RWPE2 (cell line): ENCODE data around the gene ADAP2.
A peak's percentile ranks its signal among the peaks of the same experiment; 100 is the strongest.
"Not testable (repeated sequence)": the region's sequence is repeated elsewhere in the genome, so short reads cannot be mapped to it uniquely, and the experiment has no call there.

ENCODE experiments used
- ATAC-seq: fragments of 200-7000 bp; cut with Tn5 transposase; 3 replicates; pipeline ENCODE4 v1.9.1; 2021; ENCODE audit warnings: low read depth
- DNase-seq: peaks from one replicate; pipeline ENCODE4 v3.0.0-alpha.2; 2020; ENCODE audit warnings: low spot score
- H3K27ac ChIP-seq: fragments of 450-650 bp; 2 replicates; pipeline ENCODE4 v1.5.1; 2017; ENCODE audit warnings: mild to moderate bottlenecking; ENCODE audit not compliant: poor library complexity, severe bottlenecking
- H3K27me3 ChIP-seq: fragments of 250-450 bp; sonication (Bioruptor Pico); 2 replicates; pipeline ENCODE4 v1.5.1; 2021; ENCODE audit warnings: mild to moderate bottlenecking, moderate library complexity; ENCODE audit not compliant: insufficient read depth, poor library complexity, severe bottlenecking
- H3K36me3 ChIP-seq: fragments of 250-450 bp; sonication (Bioruptor Pico); 2 replicates; pipeline ENCODE4 v1.5.1; 2020; ENCODE audit warnings: low read depth, mild to moderate bottlenecking, moderate library complexity
- H3K4me1 ChIP-seq: fragments of 250-450 bp; sonication (Bioruptor Pico); 2 replicates; pipeline ENCODE4 v1.5.1; 2021; ENCODE audit warnings: mild to moderate bottlenecking, moderate library complexity; ENCODE audit not compliant: insufficient read depth, poor library complexity, severe bottlenecking
- H3K4me3 ChIP-seq: fragments of 250-450 bp; sonication (Bioruptor Pico); 2 replicates; pipeline ENCODE4 v1.5.1; 2021; ENCODE audit warnings: mild to moderate bottlenecking, moderate library complexity; ENCODE audit not compliant: severe bottlenecking
- H3K9me3 ChIP-seq: fragments of 250-450 bp; sonication (Bioruptor Pico); 2 replicates; pipeline ENCODE4 v1.5.1; 2021; ENCODE audit warnings: mild to moderate bottlenecking, moderate library complexity; ENCODE audit not compliant: severe bottlenecking
- CTCF ChIP-seq: fragments of 450-650 bp; IDR thresholded peaks from one replicate; pipeline ENCODE4 v1.5.1; 2017; ENCODE audit warnings: mild to moderate bottlenecking, moderate library complexity; ENCODE audit not compliant: poor library complexity, severe bottlenecking

The ADAP2 gene

GRCh38 chr17:30906101-30906911, 15.4 kb upstream of the ADAP2 start, which contains the start of gene TEFM:
TEFM (minus strand) TSS chr17:30906238; CDS start chr17:30906198, 40 bp downstream.
- Histone ChIP-seq H3K36me3 (peaks cover 23% of the 10 kb centered on the region), H3K9me3 (no peaks in the 10 kb centered on the region), H3K4me3 (peak within 1 kb of the TSS; percentile 70), H3K4me1 (peaks cover 3% of the 10 kb centered on the region), H3K27me3 (no peaks in the 10 kb centered on the region), H3K27ac (peak within 1 kb of the TSS; percentile 64)
- ATAC-seq (peak; percentile 94), DNase-seq (peak; percentile 88)
- TF ChIP-seq CTCF, result no peak

- DNase-seq (no peak), ATAC-seq (no peak)
- Histone ChIP-seq H3K27ac (no peak overlapping the region), H3K9me3 (no peaks in the 10 kb centered on the region), H3K4me1 (peaks cover 3% of the 10 kb centered on the region), H3K27me3 (no peaks in the 10 kb centered on the region), H3K4me3 (no peak overlapping the region), H3K36me3 (peaks cover 5% of the 10 kb centered on the region)
- no peak for TF ChIP-seq CTCF
These were observed 12.9 kb upstream of the ADAP2 start for GRCh38 chr17:30908717-30909420.

GRCh38 chr17:30910151-30910550, 11.6 kb upstream of the ADAP2 start:
- H3K9me3 ChIP-seq, H3K36me3 ChIP-seq, H3K4me1 ChIP-seq, DNase-seq, ATAC-seq, H3K4me3 ChIP-seq, H3K27ac ChIP-seq, H3K27me3 ChIP-seq: not testable (repeated sequence)

GRCh38 chr17:30913955-30914354, 7.8 kb upstream of the ADAP2 start:
- Histone ChIP-seq H3K4me3 (no peak overlapping the region), H3K4me1 (no peaks in the 10 kb centered on the region), H3K27ac (no peak overlapping the region), H3K36me3 (no peaks in the 10 kb centered on the region), H3K9me3 (no peaks in the 10 kb centered on the region), H3K27me3 (no peaks in the 10 kb centered on the region)
- TF ChIP-seq CTCF, result no peak
- no peak for DNase-seq
- ATAC-seq, result no peak

GRCh38 chr17:30915833-30916611, 5.7 kb upstream of the ADAP2 start:
- no peak overlapping the region for H3K4me3 ChIP-seq
- no peak overlapping the region for H3K27ac ChIP-seq
- no peaks in the 10 kb centered on the region for H3K4me1 ChIP-seq
- DNase-seq (no peak), ATAC-seq (no peak)
- no peaks in the 10 kb centered on the region for H3K9me3 ChIP-seq
- no peaks in the 10 kb centered on the region for H3K36me3 ChIP-seq
- TF ChIP-seq CTCF, result no peak
- peaks cover 5% of the 10 kb centered on the region for H3K27me3 ChIP-seq
